K562 (cell line): ENCODE data around the gene PSMD8. TPM values are rescaled to one million over a fixed set of nuclear protein-coding genes. Genes with fewer than 3 reads are reported as not detected.
A peak's percentile ranks its signal among the peaks of the same experiment; 100 is the strongest.

Experiments
- ATAC-seq: fragments of 200-7000 bp; cut with Tn5 transposase; 3 replicates; pipeline ENCODE4 v1.9.1; 2020; ENCODE audit warnings: moderate library complexity
- BruUV-seq: library from RNA; stranded (reverse); fragments of 400-500 nt; replicated peaks from 2 replicates; lab custom pipeline; 2021; lab: Mats Ljungman, UMichigan
- CTCF ChIA-PET: fragments of 300-600 bp; formaldehyde crosslinking; extraction: SDS; loops from one replicate; lab custom pipeline; 2021; ENCODE audit warnings: low intra/inter-chr PET ratio; lab: Yijun Ruan, JAX
- POLR2A ChIA-PET: fragments of 300-600, 350-650 bp; sonication (Branson Sonifier 250); formaldehyde crosslinking; extraction: SDS; loops from one replicate; lab custom pipeline; 2021; ENCODE audit warnings: antibody characterized with exemption, inconsistent platforms; lab: Yijun Ruan, JAX
- DNase-seq, 4 experiments: peaks; one replicate each; pipeline versions ENCODE4 v3.0.0 to v3.0.0-alpha.2; 2011 to 2018; ENCODE audit warnings: low spot score in 3 of 4, mixed read lengths in 3 of 4; ENCODE audit errors: extremely low read depth in 1 of 4
- FAIRE-seq: peaks from 2 replicates; lab custom pipeline; 2011; peaks lifted over from hg19 to GRCh38; lab: Jason Lieb, UNC
- H2AFZ ChIP-seq: 2 replicates; pipeline ENCODE4 v1.6.0; 2011; ENCODE audit warnings: low read depth, low read length, control low read depth, inconsistent platforms
- H3K27ac ChIP-seq: fragments of 200-600 bp; 3 replicates; pipeline ENCODE4 v1.8.0; 2011; ENCODE audit warnings: low read depth, mild to moderate bottlenecking, control low read depth, inconsistent platforms, low read length, moderate library complexity, mixed read lengths; ENCODE audit errors: extremely low read depth
- H3K27me3 ChIP-seq, 2 experiments: fragments of 300-600 bp in 1 of 2; 2 replicates in 1 of 2; 3 replicates in 1 of 2; pipeline versions ENCODE4 v1.6.0 to v1.8.0; 2011; ENCODE audit warnings: inconsistent platforms in 2 of 2, low read length in 2 of 2, mild to moderate bottlenecking in 1 of 2, mixed read lengths in 1 of 2, moderate library complexity in 1 of 2; ENCODE audit not compliant: control insufficient read depth in 2 of 2, insufficient read depth in 2 of 2
- H3K36me3 ChIP-seq: fragments of 300-600 bp; 3 replicates; pipeline ENCODE4 v1.8.0; 2011; ENCODE audit warnings: mild to moderate bottlenecking, low read length, inconsistent platforms; ENCODE audit not compliant: control insufficient read depth, insufficient read depth
- H3K4me1 ChIP-seq, 2 experiments: fragments of 200-600 bp in 1 of 2; replicated peaks in 1 of 2; 2 replicates in 1 of 2; 3 replicates in 1 of 2; pipeline versions ENCODE4 v1.5.1 to v1.8.0; 2011; ENCODE audit warnings: inconsistent platforms in 2 of 2, low read length in 2 of 2, mild to moderate bottlenecking in 1 of 2, mixed read lengths in 1 of 2, moderate library complexity in 1 of 2; ENCODE audit not compliant: control insufficient read depth in 2 of 2, insufficient read depth in 2 of 2
- H3K4me2 ChIP-seq: 2 replicates; pipeline ENCODE4 v1.6.1; 2011; ENCODE audit warnings: low read length, control low read depth, inconsistent platforms, mixed read lengths; ENCODE audit not compliant: insufficient read depth
- H3K4me3 ChIP-seq: fragments of 200-600 bp; sonication (generic), shearing (Covaris generic); 2 replicates; pipeline ENCODE4 v1.5.1; 2016; ENCODE audit warnings: control low read depth, inconsistent platforms
- H3K79me2 ChIP-seq: fragments of 200-600 bp; 3 replicates; pipeline ENCODE4 v1.8.0; 2011; ENCODE audit warnings: low read length, inconsistent platforms; ENCODE audit not compliant: control insufficient read depth, insufficient read depth
- H3K9ac ChIP-seq, 2 experiments: 2 replicates each; pipeline versions ENCODE4 v1.6.0 to v1.6.1; 2011; ENCODE audit warnings: low read depth in 2 of 2, low read length in 2 of 2, control low read depth in 1 of 2, inconsistent platforms in 1 of 2, mild to moderate bottlenecking in 1 of 2, mixed read lengths in 1 of 2; ENCODE audit not compliant: insufficient read depth in 1 of 2
- H3K9me1 ChIP-seq: one replicate; pipeline ENCODE4 v1.6.0; 2011; ENCODE audit warnings: inconsistent platforms, mild to moderate bottlenecking, low read length, moderate library complexity; ENCODE audit not compliant: control insufficient read depth, insufficient read depth
- H3K9me3 ChIP-seq: replicated peaks from 2 replicates; pipeline ENCODE4 v1.5.1; 2011; ENCODE audit warnings: low read depth, low read length, inconsistent platforms; ENCODE audit not compliant: control insufficient read depth, insufficient read depth
- H4K20me1 ChIP-seq: replicated peaks from 2 replicates; pipeline ENCODE4 v1.6.1; 2011; ENCODE audit warnings: low read length, inconsistent platforms, mixed read lengths; ENCODE audit not compliant: control insufficient read depth, insufficient read depth
- ARID3A ChIP-seq: IDR thresholded peaks from 2 replicates; pipeline ENCODE4 v1.6.1; 2012; ENCODE audit warnings: low read depth, low read length, improper control_type of control experiment, borderline replicate concordance
- CREB3L1 ChIP-seq: fragments of 450-650 bp; IDR thresholded peaks from 2 replicates; pipeline ENCODE4 v1.6.1; 2014; ENCODE audit warnings: low read depth, mild to moderate bottlenecking, moderate library complexity, borderline replicate concordance
- HNRNPL ChIP-seq: fragments of 200-400 bp; formaldehyde crosslinking; IDR thresholded peaks from 2 replicates; pipeline ENCODE4 v1.6.1; 2017; ENCODE audit warnings: low read depth, mild to moderate bottlenecking, low read length
- IRF2 ChIP-seq: sonication (generic); formaldehyde crosslinking; IDR thresholded peaks from 2 replicates; pipeline ENCODE4 v1.8.1; 2022; ENCODE audit warnings: mild to moderate bottlenecking, missing genetic modification reagents
- MAFG ChIP-seq: fragments of 450-650 bp; conservative IDR thresholded peaks from 2 replicates; pipeline ENCODE4 v1.6.1; 2016; ENCODE audit warnings: missing genetic modification characterization, missing compliant biosample characterization
- NR2C2 ChIP-seq, 2 experiments: fragments of 200-800 bp in 1 of 2; sonication (Bioruptor generic) in 1 of 2; sonication (generic) in 1 of 2; formaldehyde crosslinking in 1 of 2; IDR thresholded peaks; 2 replicates each; pipeline versions ENCODE4 v1.6.1 to v1.8.0; 2016 to 2022; ENCODE audit warnings: mild to moderate bottlenecking in 1 of 2, missing compliant biosample characterization in 1 of 2, missing genetic modification characterization in 1 of 2, missing genetic modification reagents in 1 of 2
- NRF1 ChIP-seq, 2 experiments: fragments of 450-650 bp; IDR thresholded peaks in 1 of 2; conservative IDR thresholded peaks in 1 of 2; 2 replicates each; pipeline ENCODE4 v1.6.1; 2014; ENCODE audit warnings: mild to moderate bottlenecking in 2 of 2
- PRMT5 ChIP-seq: sonication (generic); formaldehyde crosslinking; IDR thresholded peaks from 2 replicates; pipeline ENCODE4 v1.5.0; 2020; ENCODE audit warnings: missing genetic modification reagents
- PTBP1 ChIP-seq: fragments of 200-400 bp; formaldehyde crosslinking; IDR thresholded peaks from 2 replicates; pipeline ENCODE4 v1.6.1; 2017; ENCODE audit warnings: low read depth, low read length
- TCF7 ChIP-seq: sonication (generic); IDR thresholded peaks from 2 replicates; pipeline ENCODE4 v1.6.1; 2016; ENCODE audit warnings: antibody characterized with exemption, borderline replicate concordance
- WHSC1 ChIP-seq: IDR thresholded peaks from one replicate; pipeline ENCODE4 v1.6.1; 2012; ENCODE audit warnings: low read length, control low read depth, inconsistent platforms
- ZNF347 ChIP-seq: fragments of 450-650 bp; formaldehyde crosslinking; IDR thresholded peaks from 2 replicates; pipeline ENCODE4 v1.4.0; 2020; ENCODE audit warnings: low read depth, mild to moderate bottlenecking, moderate library complexity
- WGBS: fragments of 100-300 bp; shearing (Covaris generic); methylation state at CpG from one replicate; pipeline ENCODE4 v1.1.6; 2016; ENCODE audit warnings: low coverage, mixed read lengths; ENCODE audit not compliant: insufficient coverage; ENCODE audit errors: missing lambda C conversion rate; 5-methylcytosine and 5-hydroxymethylcytosine counted together
- in situ Hi-C: fragments of 300-500 bp; cut with MboI; formaldehyde crosslinking; loops from 4 replicates; pipeline ENCODE4 v1.15.0; 2018; ENCODE audit warnings: inconsistent platforms, mixed read lengths
- intact Hi-C: fragments of 100-400 bp; cut with micrococcal nuclease; formaldehyde crosslinking; loops from 2 replicates; pipeline ENCODE4 v1.14.2; 2022
- polyA plus RNA-seq, 8 experiments: library from polyadenylated mRNA; depleted of rRNA in 4 of 8; stranded (reverse) in 5 of 8; unstranded in 3 of 8; fragments of >200 nt; fragmentation: Nextera tagmentation in 2 of 8; fragmentation: Illumina TruSeq in 1 of 8; extraction: Ambion mirVana in 2 of 8; extraction: Trizol in 1 of 8; gene quantifications; 2 replicates each; pipeline versions ENCODE4 v1.2.1 to v1.2.3, GENCODE V29; 2011 to 2014; ENCODE audit warnings: inconsistent platforms in 1 of 8, missing spikeins in 1 of 8
- total RNA-seq, 7 experiments: library from RNA; depleted of rRNA in 6 of 7; stranded (reverse); fragments of >200 nt in 6 of 7; fragmentation: Illumina TruSeq in 2 of 7; extraction: Trizol in 2 of 7; gene quantifications; 2 replicates each; pipeline versions ENCODE4 v1.2.1 to v1.2.3, GENCODE V29; 2011 to 2021; ENCODE audit warnings: low replicate concordance in 1 of 7
- TF ChIP-seq, protein P1 (sequence below), 3 experiments: IDR thresholded peaks in 2 of 3; conservative IDR thresholded peaks in 1 of 3; 2 replicates each; pipeline ENCODE4 v1.5.1; 2011 to 2012; ENCODE audit warnings: low read length in 3 of 3, mild to moderate bottlenecking in 3 of 3, control low read depth in 2 of 3, improper control_type of control experiment in 1 of 3, inconsistent platforms in 1 of 3, low read depth in 1 of 3, mixed read lengths in 1 of 3, moderate library complexity in 1 of 3; ENCODE audit not compliant: insufficient read depth in 2 of 3

Gene PSMD8
- total and polyA plus RNA-seq, 9 of the 15 experiments (the other 6 are each of a cell fraction or from before 2014, with no cell fraction given), result 130 to 583 (median 315) TPM

GRCh38 chr19:38402623-38402966 is 28.2 kb downstream of the PSMD8 start (continued):
- no peak for TF ChIP-seq CREB3L1

DNA sequence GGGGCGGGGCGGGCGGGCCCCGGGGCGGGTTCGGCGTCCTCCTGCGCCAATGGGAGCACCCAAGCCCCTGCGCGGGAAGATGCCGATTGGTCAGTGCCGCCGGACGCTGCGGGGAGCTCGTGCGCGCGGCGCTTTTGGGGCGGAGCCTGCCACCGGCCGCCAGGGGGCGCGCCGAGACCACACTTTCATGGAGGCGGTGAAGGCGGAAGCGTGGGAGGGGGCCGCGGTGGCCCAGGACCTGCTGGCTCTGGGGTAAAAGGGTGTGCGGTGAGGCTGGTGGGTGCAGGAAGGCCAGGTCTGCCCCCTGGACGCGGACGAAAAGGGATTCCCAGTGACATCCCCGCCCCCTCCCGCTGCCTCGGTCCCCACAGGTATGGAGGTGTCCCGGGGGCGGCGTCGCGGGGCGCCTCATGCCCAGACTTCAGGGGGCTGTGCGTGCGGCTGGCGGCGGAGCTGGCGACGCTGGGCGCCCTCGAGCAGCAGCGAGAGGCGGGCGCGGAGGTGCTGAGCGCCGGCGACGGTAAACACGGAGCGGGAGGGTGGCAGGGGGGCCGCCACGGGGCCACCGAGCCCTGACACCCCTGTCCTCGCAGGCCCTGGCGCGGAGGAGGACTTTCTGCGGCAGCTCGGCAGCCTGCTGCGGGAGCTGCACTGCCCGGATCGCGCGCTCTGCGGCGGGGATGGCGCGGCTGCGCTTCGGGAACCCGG is 28.8 kb downstream of the PSMD8 start, which contains the start of gene FAM98C:
TSS of gene FAM98C (plus strand) at position 127 of the 708 bp plus-strand sequence. CDS start at position 188, 61 bp downstream.
- DNase-seq (peak; percentile 99 to 100 (median 100)), FAIRE-seq (no peak), ATAC-seq (peak; percentile 99)
- H3K9me1 ChIP-seq, result peaks cover 3% of the 10 kb centered on the region
- H3K4me1 ChIP-seq, result peaks cover 6 to 33% of the 10 kb centered on the region in 2 experiments; a peak in 4 of 5 replicates
- peak within 1 kb of the TSS; percentile 100 for H2AFZ ChIP-seq
- ChIA-PET CTCF (interaction anchor here (0.6 to 2.0 kb wide), 9 partner anchors 38 to 548 kb away, joined by 3 to 12 read pairs (median 7); partner anchors contain the start of genes MRPS12 and SARS2), POLR2A (interaction anchor here (0.6 to 3.5 kb wide), 14 partner anchors 11 to 622 kb away, joined by 3 to 30 read pairs (median 4); partner anchors contain the start of genes GGN, PSMD8 and SPRED3)
- H3K9me3 ChIP-seq, result no peaks in the 10 kb centered on the region
- BruUV-seq, result TSS peak; percentile 63
- peak within 1 kb of the TSS; percentile 85 for H3K4me2 ChIP-seq
- H3K4me3 ChIP-seq, result peak within 1 kb of the TSS; percentile 83
- peaks cover 22% of the 10 kb centered on the region; the same call in 2 of the 3 replicates for H3K36me3 ChIP-seq
- H4K20me1 ChIP-seq, result no peaks in the 10 kb centered on the region
- under 1% methylated on average over 47 of the region's 82 CpGs for WGBS
- peak within 1 kb of the TSS; percentile 89 for H3K27ac ChIP-seq
- no peaks in the 10 kb centered on the region for H3K27me3 ChIP-seq
- in situ Hi-C loops (loop anchor here (5.0 kb wide), 1 partner anchor 229 kb away; no protein-coding TSS in a partner anchor), intact Hi-C loops (loop anchor here (1.0 to 5.0 kb wide), 2 partner anchors 38 to 549 kb away; no protein-coding TSS in a partner anchor)
- H3K79me2 ChIP-seq, result peaks cover 17% of the 10 kb centered on the region; the same call in 2 of the 3 replicates
- peak within 1 kb of the TSS; percentile 81 to 99 for H3K9ac ChIP-seq
- peak; percentile 83 to 86 for TF ChIP-seq NRF1 (conservative IDR thresholded peaks at IDR 0.05 in 1 of 2, IDR thresholded peaks at IDR 0.05 in 1 of 2)
- no peak for TF ChIP-seq ARID3A
- no peak for TF ChIP-seq TCF7
- TF ChIP-seq PRMT5 (CRISPR knock-in tag), result no peak
- TF ChIP-seq, protein P1, sequence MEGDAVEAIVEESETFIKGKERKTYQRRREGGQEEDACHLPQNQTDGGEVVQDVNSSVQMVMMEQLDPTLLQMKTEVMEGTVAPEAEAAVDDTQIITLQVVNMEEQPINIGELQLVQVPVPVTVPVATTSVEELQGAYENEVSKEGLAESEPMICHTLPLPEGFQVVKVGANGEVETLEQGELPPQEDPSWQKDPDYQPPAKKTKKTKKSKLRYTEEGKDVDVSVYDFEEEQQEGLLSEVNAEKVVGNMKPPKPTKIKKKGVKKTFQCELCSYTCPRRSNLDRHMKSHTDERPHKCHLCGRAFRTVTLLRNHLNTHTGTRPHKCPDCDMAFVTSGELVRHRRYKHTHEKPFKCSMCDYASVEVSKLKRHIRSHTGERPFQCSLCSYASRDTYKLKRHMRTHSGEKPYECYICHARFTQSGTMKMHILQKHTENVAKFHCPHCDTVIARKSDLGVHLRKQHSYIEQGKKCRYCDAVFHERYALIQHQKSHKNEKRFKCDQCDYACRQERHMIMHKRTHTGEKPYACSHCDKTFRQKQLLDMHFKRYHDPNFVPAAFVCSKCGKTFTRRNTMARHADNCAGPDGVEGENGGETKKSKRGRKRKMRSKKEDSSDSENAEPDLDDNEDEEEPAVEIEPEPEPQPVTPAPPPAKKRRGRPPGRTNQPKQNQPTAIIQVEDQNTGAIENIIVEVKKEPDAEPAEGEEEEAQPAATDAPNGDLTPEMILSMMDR (IDR thresholded peaks at IDR 0.05 in 2 of 3, conservative IDR thresholded peaks at IDR 0.05 in 1 of 3; ENCODE audit: insufficient read depth in 2 of 3, low read depth in 1 of 3, low read length in 3 of 3), result peak; percentile 91 to 95 (median 91)
- TF ChIP-seq HNRNPL, result peak; percentile 83; the same call in 1 of the 2 replicates
- TF ChIP-seq PTBP1, result no peak
- TF ChIP-seq NR2C2 (CRISPR knock-in tag; IDR thresholded peaks at IDR 0.05), result peak; percentile 44; the same call in 1 of the 2 replicates
- no peak for TF ChIP-seq NR2C2 (tag; IDR thresholded peaks at IDR 0.05)
- no peak for TF ChIP-seq ZNF347 (CRISPR knock-in tag)
- no peak for TF ChIP-seq MAFG (tag)
- TF ChIP-seq WHSC1, result no peak
- no peak for TF ChIP-seq IRF2 (CRISPR knock-in tag)
